HG03521 (cell line): Measurements from ENCODE around the gene LDLRAP1.
"Not testable (repeated sequence)": the region's sequence is repeated elsewhere in the genome, so short reads cannot be mapped to it uniquely, and the experiment has no call there.

Experiments
- ATAC-seq: cut with Tn5 transposase; IDR thresholded peaks from one replicate; pipeline ENCODE4 v1.9.1; 2021; ENCODE audit warnings: mild to moderate bottlenecking, moderate library complexity; ENCODE audit not compliant: unreplicated experiment

Gene LDLRAP1

GRCh38 chr1:25599969-25600610 lies 56.7 kb downstream of the LDLRAP1 start:
- ATAC-seq: no peak

GRCh38 chr1:25600971-25601699 lies 57.7 kb downstream of the LDLRAP1 start:
- not testable (repeated sequence) for ATAC-seq

GRCh38 chr1:25603779-25604538 lies 60.6 kb downstream of the LDLRAP1 start:
- ATAC-seq: not testable (repeated sequence)

- no peak for ATAC-seq
Measured at GRCh38 chr1:25607123-25607522, 63.7 kb downstream of the LDLRAP1 start.

- ATAC-seq: no peak
Measured at GRCh38 chr1:25608488-25609178, 65.2 kb downstream of the LDLRAP1 start.

- no peak for ATAC-seq
Measured at GRCh38 chr1:25609921-25610320, 66.5 kb downstream of the LDLRAP1 start.

GRCh38 chr1:25610822-25611630 lies 67.6 kb downstream of the LDLRAP1 start:
- ATAC-seq: no peak

- no peak for ATAC-seq
Measured at GRCh38 chr1:25611843-25612242, 68.4 kb downstream of the LDLRAP1 start.

- no peak for ATAC-seq
Measured at GRCh38 chr1:25612421-25612820, 69.0 kb downstream of the LDLRAP1 start.

GRCh38 chr1:25613091-25613490 lies 69.7 kb downstream of the LDLRAP1 start:
- no peak for ATAC-seq

GRCh38 chr1:25614501-25615171 lies 71.2 kb downstream of the LDLRAP1 start:
- ATAC-seq: no peak

- ATAC-seq: no peak
Measured at GRCh38 chr1:25615172-25615541, 71.8 kb downstream of the LDLRAP1 start.

GRCh38 chr1:25615563-25616094 lies 72.2 kb downstream of the LDLRAP1 start:
- no peak for ATAC-seq

- ATAC-seq: peak; percentile 60
Measured at GRCh38 chr1:25616095-25616986, 72.9 kb downstream of the LDLRAP1 start, which contains the start of gene MAN1C1. Gene MAN1C1 (plus strand): TSS chr1:25616791. CDS start chr1:25617798, 1,007 bp downstream.

GRCh38 chr1:25616987-25617624 lies 73.7 kb downstream of the LDLRAP1 start:
- peak; percentile 10 for ATAC-seq

- no peak for ATAC-seq
Measured at GRCh38 chr1:25617625-25618432, 74.4 kb downstream of the LDLRAP1 start.

- no peak for ATAC-seq
Measured at GRCh38 chr1:25618433-25618808, 75.0 kb downstream of the LDLRAP1 start.
